ENCODE results near the gene VENTX.

Gene VENTX

DNA sequence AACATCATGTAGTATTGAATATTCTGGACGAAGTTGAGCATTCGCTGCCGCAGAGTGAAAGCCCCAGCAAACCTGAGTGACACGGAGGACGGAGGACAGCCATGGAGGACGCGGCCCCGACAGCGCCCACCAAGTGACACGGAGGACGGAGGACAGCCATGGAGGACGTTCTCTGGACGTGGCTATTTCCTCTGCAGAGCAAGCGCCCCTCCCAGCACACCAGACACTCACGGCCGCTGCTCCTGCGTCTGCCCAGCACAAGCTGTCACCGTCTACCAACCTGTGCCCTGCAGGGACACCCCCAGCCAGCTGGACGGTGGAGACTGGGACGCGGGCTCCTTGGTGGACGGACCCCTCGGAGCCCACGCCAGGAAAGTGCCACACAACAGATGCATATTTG, 46.3 kb downstream of the VENTX start:
- DNase-seq (ENCODE audit: low read depth, low spot score), result no peak

DNA sequence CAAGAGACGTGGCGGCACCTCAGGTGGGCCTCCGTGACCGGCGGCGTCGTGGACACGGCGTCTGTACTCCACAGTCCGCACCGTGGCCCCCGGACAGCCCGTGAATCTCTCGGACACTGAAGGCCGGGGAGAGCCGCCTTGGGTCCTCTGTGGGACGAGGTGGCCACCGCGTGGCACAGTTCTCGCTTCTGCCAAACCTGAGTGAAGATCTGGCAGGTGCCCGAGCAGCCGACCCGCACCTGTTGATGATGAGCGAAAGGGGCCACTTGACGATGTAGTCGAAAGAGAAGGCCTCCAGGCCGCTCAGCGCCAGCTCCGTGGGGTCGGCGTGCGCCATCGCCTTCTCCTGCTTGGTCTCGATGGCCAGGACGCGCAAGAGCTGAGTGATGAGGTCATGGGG, 47.6 kb downstream of the VENTX start:
- DNase-seq (ENCODE audit: low read depth, low spot score), result no peak

DNA sequence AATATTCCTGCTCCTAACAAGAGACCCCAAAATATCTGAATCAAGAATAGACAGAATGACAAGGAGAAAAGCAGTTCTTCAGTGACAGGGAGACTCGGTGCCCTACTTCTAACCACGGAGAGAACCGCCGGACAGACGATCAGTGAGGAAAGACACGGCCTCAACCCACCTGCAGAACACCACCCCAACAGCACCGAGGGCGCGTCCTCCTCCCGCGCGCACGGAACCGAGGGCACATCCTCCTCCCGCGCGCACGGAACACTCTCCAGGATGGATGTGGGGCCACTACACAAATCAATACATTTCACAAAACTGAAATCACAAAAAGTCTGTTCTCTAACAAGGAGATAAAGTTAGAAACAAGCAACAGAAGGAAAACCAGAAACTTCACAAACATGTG, 48.7 kb downstream of the VENTX start:
- DNase-seq (ENCODE audit: low read depth, low spot score), result no peak

GRCh38 chr10:133287832-133288500, 50.3 kb downstream of the VENTX start:
- no peak for DNase-seq (ENCODE audit: low read depth, low spot score)

- DNase-seq (ENCODE audit: low read depth, low spot score), result no peak
These were observed 52.1 kb downstream of the VENTX start for GRCh38 chr10:133289761-133290160.

Data from activated CD4-positive, CD25-positive, alpha-beta regulatory T cell treated with anti-CD3 and anti-CD28 coated beads, Interleukin-2, amount 50 U/mL, for 16 hours (primary cell).